HepG2 (cell line): ENCODE results near the gene SLCO4A1. TPM values are rescaled to one million over a fixed set of nuclear protein-coding genes. Genes with fewer than 3 reads are reported as not detected.
A peak's percentile ranks its signal among the peaks of the same experiment; 100 is the strongest.

Source experiments
- ARID5B ChIP-seq: IDR thresholded peaks from 2 replicates; pipeline ENCODE4 v1.4.0; 2020; ENCODE audit warnings: mild to moderate bottlenecking, missing genetic modification reagents
- BHLHE40 ChIP-seq: IDR thresholded peaks from 2 replicates; pipeline ENCODE4 v1.6.1; 2011; ENCODE audit warnings: low read length, improper control_type of control experiment
- FOXC1 ChIP-seq: sonication (generic); formaldehyde crosslinking; IDR thresholded peaks from 2 replicates; pipeline ENCODE4 v1.8.0; 2022; ENCODE audit warnings: mild to moderate bottlenecking, missing genetic modification reagents, borderline replicate concordance
- HNRNPH1 ChIP-seq: fragments of 200-400 bp; formaldehyde crosslinking; optimal IDR thresholded peaks from 2 replicates; pipeline ENCODE3; 2017; ENCODE audit warnings: mild to moderate bottlenecking, low read depth, low read length
- NCOA1 ChIP-seq: sonication (generic); formaldehyde crosslinking; IDR thresholded peaks from 2 replicates; pipeline ENCODE4 v1.9.0; 2021; ENCODE audit warnings: missing genetic modification reagents
- NFE2 ChIP-seq: sonication (generic); formaldehyde crosslinking; IDR thresholded peaks from 2 replicates; pipeline ENCODE4 v1.4.0; 2020; ENCODE audit warnings: missing genetic modification reagents
- NFE2L1 ChIP-seq: sonication (generic); formaldehyde crosslinking; IDR thresholded peaks from 2 replicates; pipeline ENCODE4 v1.4.0; 2020; ENCODE audit warnings: missing genetic modification reagents, mild to moderate bottlenecking, borderline replicate concordance
- PRDM10 ChIP-seq: sonication (generic); formaldehyde crosslinking; IDR thresholded peaks from 2 replicates; pipeline ENCODE4 v1.4.0; 2020; ENCODE audit warnings: low read depth, missing genetic modification reagents
- TCF12 ChIP-seq, 2 experiments: fragments of 450-650 bp in 1 of 2; sonication (generic) in 1 of 2; formaldehyde crosslinking in 1 of 2; IDR thresholded peaks; 2 replicates each; pipeline versions ENCODE4 v1.6.1 to v1.8.0; 2017 to 2022; ENCODE audit warnings: antibody characterized with exemption in 1 of 2, mild to moderate bottlenecking in 1 of 2, missing genetic modification reagents in 1 of 2, moderate library complexity in 1 of 2
- ZBTB37 ChIP-seq: sonication (generic); formaldehyde crosslinking; IDR thresholded peaks from 2 replicates; pipeline ENCODE4 v1.4.0; 2020; ENCODE audit warnings: mild to moderate bottlenecking, missing genetic modification reagents
- ZC3H13 ChIP-seq: sonication (generic); formaldehyde crosslinking; IDR thresholded peaks from 2 replicates; pipeline ENCODE4 v1.8.1; 2023; ENCODE audit warnings: mild to moderate bottlenecking, missing genetic modification reagents, moderate library complexity
- ZFP36 ChIP-seq: fragments of 150-350 bp; IDR thresholded peaks from 2 replicates; pipeline ENCODE4 v1.6.1; 2018; ENCODE audit warnings: borderline replicate concordance, low read length, low read depth; ENCODE audit not compliant: partially characterized antibody
- ZFP91 ChIP-seq: sonication (generic); formaldehyde crosslinking; IDR thresholded peaks from 2 replicates; pipeline ENCODE4 v1.9.0; 2022; ENCODE audit warnings: missing genetic modification reagents, mild to moderate bottlenecking, borderline replicate concordance
- ZNF143 ChIP-seq: sonication (generic); formaldehyde crosslinking; IDR thresholded peaks from 2 replicates; pipeline ENCODE4 v1.4.0; 2020; ENCODE audit warnings: missing genetic modification reagents
- ZNF263 ChIP-seq: sonication (generic); formaldehyde crosslinking; IDR thresholded peaks from 2 replicates; pipeline ENCODE4 v1.4.0; 2020; ENCODE audit warnings: missing genetic modification reagents
- ZNF446 ChIP-seq: sonication (generic); formaldehyde crosslinking; IDR thresholded peaks from 2 replicates; pipeline ENCODE4 v1.5.0; 2020; ENCODE audit warnings: mild to moderate bottlenecking, missing genetic modification reagents
- ZNF776 ChIP-seq: sonication (generic); formaldehyde crosslinking; IDR thresholded peaks from 2 replicates; pipeline ENCODE4 v1.4.0; 2020; ENCODE audit warnings: mild to moderate bottlenecking, missing genetic modification reagents
- polyA plus RNA-seq, 8 experiments: library from polyadenylated mRNA; depleted of rRNA in 3 of 8; stranded (reverse) in 7 of 8; unstranded in 1 of 8; fragments of >200 nt; fragmentation: Illumina TruSeq in 4 of 8; extraction: Trizol in 4 of 8; gene quantifications; 2 replicates each; pipeline versions ENCODE4 v1.2.1 to v1.2.3, GENCODE V29; 2011 to 2016; ENCODE audit warnings: low read depth in 4 of 8, missing spikeins in 1 of 8, mixed read lengths in 1 of 8; ENCODE audit not compliant: insufficient read depth in 1 of 8
- total RNA-seq, 5 experiments: library from RNA; depleted of rRNA; stranded (reverse); fragments of >200 nt; fragmentation: Illumina TruSeq; extraction: Trizol; gene quantifications; 2 replicates each; pipeline ENCODE4 v1.2.3, GENCODE V29; 2016; ENCODE audit warnings: low read depth in 1 of 5

Gene SLCO4A1
- total and polyA plus RNA-seq, 2 of the 13 experiments (the other 11 are each of a cell fraction or from before 2014, with no cell fraction given) = 55.5 to 112 TPM

DNA sequence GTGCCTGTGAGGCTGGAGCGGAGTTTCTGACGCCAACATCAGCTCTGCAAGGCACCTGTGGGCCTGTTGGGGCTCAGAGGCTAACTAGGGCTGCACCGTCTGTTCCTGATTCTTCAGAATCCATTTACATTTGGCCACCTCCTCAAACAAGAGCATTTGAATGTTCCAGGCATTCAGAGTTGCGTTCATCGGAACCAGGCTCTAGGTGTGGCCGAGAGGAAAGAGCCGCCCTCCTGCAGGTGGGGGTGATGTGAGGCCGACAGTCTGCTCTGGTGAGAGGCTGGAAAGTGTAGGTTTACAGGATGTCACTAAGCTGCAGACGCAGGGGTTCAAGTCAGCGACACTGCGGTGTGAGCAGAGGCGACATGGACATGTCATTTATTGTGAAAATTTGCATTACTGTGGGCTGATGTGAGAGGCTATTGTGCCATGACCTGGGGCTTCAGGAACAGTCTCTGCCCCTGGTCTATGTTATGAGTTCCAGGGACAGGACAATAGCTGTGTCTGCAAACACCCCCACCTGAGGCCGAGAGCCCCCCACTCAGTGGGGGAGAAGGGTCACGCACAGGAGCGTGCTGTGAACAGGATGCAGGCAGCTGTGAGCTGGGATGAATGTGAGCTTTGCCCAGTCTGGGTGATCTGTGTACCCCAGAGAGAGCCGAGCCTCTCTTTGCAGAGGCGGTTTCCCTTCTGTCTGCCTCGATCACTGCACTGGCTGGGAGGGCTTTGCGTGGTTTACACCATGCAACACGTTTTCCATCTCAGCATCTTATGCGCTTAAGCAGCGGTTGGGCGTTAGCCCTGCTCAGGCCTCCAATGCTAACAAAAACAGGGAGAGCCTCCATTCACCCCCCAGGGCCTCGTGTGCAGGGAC is 21.1 kb downstream of the SLCO4A1 start (continued):
- TF ChIP-seq PRDM10 (CRISPR knock-in tag) (no peak), ZNF143 (CRISPR knock-in tag) (no peak), ZNF446 (no peak), BHLHE40 (no peak), ARID5B (no peak), ZNF776 (CRISPR knock-in tag) (0 out of 2 replicates have a peak, but pooled peaks have one; percentile 72), NCOA1 (CRISPR knock-in tag) (no peak), ZFP36 (no peak), ZC3H13 (CRISPR knock-in tag) (no peak), NFE2 (CRISPR knock-in tag) (no peak), ZBTB37 (no peak), HNRNPH1 (peak; percentile 37), FOXC1 (CRISPR knock-in tag) (no peak), ZNF263 (CRISPR knock-in tag) (0 out of 2 replicates have a peak, but pooled peaks have one; percentile 24), ZFP91 (0 out of 2 replicates have a peak, but pooled peaks have one; percentile 11), TCF12 (IDR thresholded peaks at IDR 0.05) (no peak), TCF12 (CRISPR knock-in tag; IDR thresholded peaks at IDR 0.05) (0 out of 2 replicates have a peak, but pooled peaks have one; percentile 59), NFE2L1 (CRISPR knock-in tag) (0 out of 2 replicates have a peak, but pooled peaks have one; percentile 7)
